Measurements from ENCODE around the gene LIPC. TPM values are rescaled to one million over a fixed set of nuclear protein-coding genes. Genes with fewer than 3 reads are reported as not detected.

Gene LIPC
- total and polyA plus RNA-seq, 2 experiments from 2014 or later: not detected

DNA sequence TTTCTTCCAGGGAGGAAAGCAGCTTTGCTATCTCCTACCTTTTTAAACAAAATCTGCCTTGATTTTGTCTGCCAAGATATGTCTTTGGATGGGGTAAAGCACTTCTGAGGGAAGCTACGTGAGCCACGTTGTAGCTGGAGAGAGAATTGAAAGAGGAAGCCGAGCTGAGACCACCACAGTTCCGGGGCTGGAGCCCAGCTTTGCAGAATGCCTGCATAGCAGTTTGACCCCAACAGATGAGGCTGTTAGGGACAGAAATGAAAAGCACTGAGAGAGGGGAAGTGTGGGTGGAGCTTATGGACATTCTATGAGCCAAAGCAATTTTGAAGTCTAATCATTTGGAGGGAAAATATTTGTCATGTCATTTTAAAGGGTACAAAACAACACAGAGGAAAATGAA, 45.4 kb downstream of the LIPC start:
- no peak for TF ChIP-seq CTCF (conservative IDR thresholded peaks at IDR 0.05; ENCODE audit: low read depth in 2 of 2)
- no peak for TF ChIP-seq ZNF114 (CRISPR knock-in tag; IDR thresholded peaks at IDR 0.05)
- no peak for TF ChIP-seq ZNF331 (CRISPR knock-in tag; IDR thresholded peaks at IDR 0.05; ENCODE audit: low read depth)
- TF ChIP-seq EZH2 (IDR thresholded peaks at IDR 0.05; ENCODE audit: low read depth, unreplicated experiment): no peak
- no peak for TF ChIP-seq REST (IDR thresholded peaks at IDR 0.05; ENCODE audit: unreplicated experiment)
- TF ChIP-seq STAT1 (IDR thresholded peaks at IDR 0.05; ENCODE audit: unreplicated experiment): no peak
- TF ChIP-seq, protein P1, sequence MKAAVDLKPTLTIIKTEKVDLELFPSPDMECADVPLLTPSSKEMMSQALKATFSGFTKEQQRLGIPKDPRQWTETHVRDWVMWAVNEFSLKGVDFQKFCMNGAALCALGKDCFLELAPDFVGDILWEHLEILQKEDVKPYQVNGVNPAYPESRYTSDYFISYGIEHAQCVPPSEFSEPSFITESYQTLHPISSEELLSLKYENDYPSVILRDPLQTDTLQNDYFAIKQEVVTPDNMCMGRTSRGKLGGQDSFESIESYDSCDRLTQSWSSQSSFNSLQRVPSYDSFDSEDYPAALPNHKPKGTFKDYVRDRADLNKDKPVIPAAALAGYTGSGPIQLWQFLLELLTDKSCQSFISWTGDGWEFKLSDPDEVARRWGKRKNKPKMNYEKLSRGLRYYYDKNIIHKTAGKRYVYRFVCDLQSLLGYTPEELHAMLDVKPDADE (IDR thresholded peaks at IDR 0.05): no peak
- TF ChIP-seq EZH2phosphoT487 (IDR thresholded peaks at IDR 0.05; ENCODE audit: unreplicated experiment): no peak
- no peak for TF ChIP-seq NANOG (IDR thresholded peaks at IDR 0.05; ENCODE audit: borderline replicate concordance)
- no peaks in the 10 kb centered on the region for H4K20me1 ChIP-seq (replicated peaks; ENCODE audit: insufficient read depth)
- Mint-ChIP-seq H3K27me3 (ENCODE audit: insufficient read depth, low read depth, poor library complexity) (peaks cover 2% of the 10 kb centered on the region), H3K27ac (0 out of 2 replicates have a peak overlapping the region, but pooled peaks have one; percentile 8), H3K36me3 (ENCODE audit: low read depth) (no peaks in the 10 kb centered on the region), H3K4me3 (no peak overlapping the region), H3K9me3 (no peaks in the 10 kb centered on the region), H3K4me1 (peaks cover 8% of the 10 kb centered on the region)
- no peaks in the 10 kb centered on the region for H3K27me3 ChIP-seq (ENCODE audit: insufficient read depth)
- ATAC-seq: no peak
- H3F3A ChIP-seq (replicated peaks; ENCODE audit: low read depth): no peaks in the 10 kb centered on the region
- no peak overlapping the region for H3K4me3 ChIP-seq
- H3K79me2 ChIP-seq (replicated peaks; ENCODE audit: insufficient read depth): no peaks in the 10 kb centered on the region
- 0 out of 2 replicates have a peak, but pooled peaks cover 3% of the 10 kb centered on the region for H3K9me2 ChIP-seq (ENCODE audit: insufficient read depth)
- no peak overlapping the region for H3K4me2 ChIP-seq
- H3K27ac ChIP-seq (ENCODE audit: low read depth): no peak overlapping the region
- DNase-seq (ENCODE audit: low spot score): no peak
- no peaks in the 10 kb centered on the region for H3K36me3 ChIP-seq (ENCODE audit: insufficient read depth)
- H3K4me1 ChIP-seq (ENCODE audit: insufficient read depth): no peaks in the 10 kb centered on the region
- H2AFZ ChIP-seq: 0 out of 2 replicates have a peak overlapping the region, but pooled peaks have one; percentile 18

DNA sequence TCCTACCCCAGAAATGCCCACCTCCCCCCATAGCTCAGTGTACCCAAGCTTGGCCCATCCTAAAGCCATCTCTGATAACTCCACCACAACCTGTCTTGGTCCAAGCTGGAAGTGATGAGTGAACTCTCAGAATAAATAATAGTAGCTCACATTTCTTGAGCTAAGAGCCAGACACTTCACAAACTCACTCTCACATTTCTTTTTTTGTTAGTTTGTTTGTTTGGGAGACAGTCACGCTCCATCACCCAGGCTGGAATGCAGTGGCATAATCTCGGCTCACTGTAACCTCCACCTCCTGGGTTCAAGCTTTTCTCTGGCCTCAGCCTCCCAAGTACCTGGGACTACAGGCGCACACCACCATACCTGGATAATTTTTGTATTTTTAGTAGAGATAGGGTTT, 46.2 kb downstream of the LIPC start:
- H3K27ac Mint-ChIP-seq: no peak overlapping the region
- DNase-seq (ENCODE audit: low spot score) (no peak), ATAC-seq (no peak)
- TF ChIP-seq, protein P2, sequence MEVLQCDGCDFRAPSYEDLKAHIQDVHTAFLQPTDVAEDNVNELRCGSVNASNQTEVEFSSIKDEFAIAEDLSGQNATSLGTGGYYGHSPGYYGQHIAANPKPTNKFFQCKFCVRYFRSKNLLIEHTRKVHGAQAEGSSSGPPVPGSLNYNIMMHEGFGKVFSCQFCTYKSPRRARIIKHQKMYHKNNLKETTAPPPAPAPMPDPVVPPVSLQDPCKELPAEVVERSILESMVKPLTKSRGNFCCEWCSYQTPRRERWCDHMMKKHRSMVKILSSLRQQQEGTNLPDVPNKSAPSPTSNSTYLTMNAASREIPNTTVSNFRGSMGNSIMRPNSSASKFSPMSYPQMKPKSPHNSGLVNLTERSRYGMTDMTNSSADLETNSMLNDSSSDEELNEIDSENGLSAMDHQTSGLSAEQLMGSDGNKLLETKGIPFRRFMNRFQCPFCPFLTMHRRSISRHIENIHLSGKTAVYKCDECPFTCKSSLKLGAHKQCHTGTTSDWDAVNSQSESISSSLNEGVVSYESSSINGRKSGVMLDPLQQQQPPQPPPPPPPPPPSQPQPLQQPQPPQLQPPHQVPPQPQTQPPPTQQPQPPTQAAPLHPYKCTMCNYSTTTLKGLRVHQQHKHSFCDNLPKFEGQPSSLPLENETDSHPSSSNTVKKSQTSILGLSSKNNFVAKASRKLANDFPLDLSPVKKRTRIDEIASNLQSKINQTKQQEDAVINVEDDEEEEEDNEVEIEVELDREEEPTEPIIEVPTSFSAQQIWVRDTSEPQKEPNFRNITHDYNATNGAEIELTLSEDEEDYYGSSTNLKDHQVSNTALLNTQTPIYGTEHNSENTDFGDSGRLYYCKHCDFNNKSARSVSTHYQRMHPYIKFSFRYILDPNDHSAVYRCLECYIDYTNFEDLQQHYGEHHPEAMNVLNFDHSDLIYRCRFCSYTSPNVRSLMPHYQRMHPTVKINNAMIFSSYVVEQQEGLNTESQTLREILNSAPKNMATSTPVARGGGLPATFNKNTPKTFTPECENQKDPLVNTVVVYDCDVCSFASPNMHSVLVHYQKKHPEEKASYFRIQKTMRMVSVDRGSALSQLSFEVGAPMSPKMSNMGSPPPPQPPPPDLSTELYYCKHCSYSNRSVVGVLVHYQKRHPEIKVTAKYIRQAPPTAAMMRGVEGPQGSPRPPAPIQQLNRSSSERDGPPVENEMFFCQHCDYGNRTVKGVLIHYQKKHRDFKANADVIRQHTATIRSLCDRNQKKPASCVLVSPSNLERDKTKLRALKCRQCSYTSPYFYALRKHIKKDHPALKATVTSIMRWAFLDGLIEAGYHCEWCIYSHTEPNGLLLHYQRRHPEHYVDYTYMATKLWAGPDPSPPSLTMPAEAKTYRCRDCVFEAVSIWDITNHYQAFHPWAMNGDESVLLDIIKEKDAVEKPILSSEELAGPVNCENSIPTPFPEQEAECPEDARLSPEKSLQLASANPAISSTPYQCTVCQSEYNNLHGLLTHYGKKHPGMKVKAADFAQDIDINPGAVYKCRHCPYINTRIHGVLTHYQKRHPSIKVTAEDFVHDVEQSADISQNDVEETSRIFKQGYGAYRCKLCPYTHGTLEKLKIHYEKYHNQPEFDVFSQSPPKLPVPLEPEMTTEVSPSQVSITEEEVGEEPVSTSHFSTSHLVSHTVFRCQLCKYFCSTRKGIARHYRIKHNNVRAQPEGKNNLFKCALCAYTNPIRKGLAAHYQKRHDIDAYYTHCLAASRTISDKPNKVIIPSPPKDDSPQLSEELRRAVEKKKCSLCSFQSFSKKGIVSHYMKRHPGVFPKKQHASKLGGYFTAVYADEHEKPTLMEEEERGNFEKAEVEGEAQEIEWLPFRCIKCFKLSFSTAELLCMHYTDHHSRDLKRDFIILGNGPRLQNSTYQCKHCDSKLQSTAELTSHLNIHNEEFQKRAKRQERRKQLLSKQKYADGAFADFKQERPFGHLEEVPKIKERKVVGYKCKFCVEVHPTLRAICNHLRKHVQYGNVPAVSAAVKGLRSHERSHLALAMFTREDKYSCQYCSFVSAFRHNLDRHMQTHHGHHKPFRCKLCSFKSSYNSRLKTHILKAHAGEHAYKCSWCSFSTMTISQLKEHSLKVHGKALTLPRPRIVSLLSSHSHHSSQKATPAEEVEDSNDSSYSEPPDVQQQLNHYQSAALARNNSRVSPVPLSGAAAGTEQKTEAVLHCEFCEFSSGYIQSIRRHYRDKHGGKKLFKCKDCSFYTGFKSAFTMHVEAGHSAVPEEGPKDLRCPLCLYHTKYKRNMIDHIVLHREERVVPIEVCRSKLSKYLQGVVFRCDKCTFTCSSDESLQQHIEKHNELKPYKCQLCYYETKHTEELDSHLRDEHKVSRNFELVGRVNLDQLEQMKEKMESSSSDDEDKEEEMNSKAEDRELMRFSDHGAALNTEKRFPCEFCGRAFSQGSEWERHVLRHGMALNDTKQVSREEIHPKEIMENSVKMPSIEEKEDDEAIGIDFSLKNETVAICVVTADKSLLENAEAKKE (CRISPR knock-in tag; IDR thresholded peaks at IDR 0.05): no peak
- no peak for TF ChIP-seq NANOG (IDR thresholded peaks at IDR 0.05; ENCODE audit: borderline replicate concordance)
- H3K4me3 Mint-ChIP-seq: no peak overlapping the region
- peaks cover 2% of the 10 kb centered on the region for H3K27me3 Mint-ChIP-seq (ENCODE audit: insufficient read depth, low read depth, poor library complexity)
- Histone ChIP-seq H3K4me2 (no peak overlapping the region), H3K27me3 (ENCODE audit: insufficient read depth) (no peaks in the 10 kb centered on the region), H4K20me1 (replicated peaks; ENCODE audit: insufficient read depth) (no peaks in the 10 kb centered on the region), H3F3A (replicated peaks; ENCODE audit: low read depth) (no peaks in the 10 kb centered on the region), H2AFZ (no peak overlapping the region), H3K79me2 (replicated peaks; ENCODE audit: insufficient read depth) (no peaks in the 10 kb centered on the region), H3K36me3 (ENCODE audit: insufficient read depth) (no peaks in the 10 kb centered on the region), H3K4me3 (no peak overlapping the region), H3K4me1 (ENCODE audit: insufficient read depth) (no peaks in the 10 kb centered on the region), H3K9me2 (ENCODE audit: insufficient read depth) (0 out of 2 replicates have a peak, but pooled peaks cover 3% of the 10 kb centered on the region), H3K27ac (ENCODE audit: low read depth) (no peak overlapping the region)
- no peaks in the 10 kb centered on the region for H3K36me3 Mint-ChIP-seq (ENCODE audit: low read depth)
- H3K4me1 Mint-ChIP-seq: peaks cover 4% of the 10 kb centered on the region
- H3K9me3 Mint-ChIP-seq: no peaks in the 10 kb centered on the region
